ENCODE results near the gene SORCS2. TPM values are rescaled to one million over a fixed set of nuclear protein-coding genes. Genes with fewer than 3 reads are reported as not detected.

The SORCS2 gene
- total RNA-seq, 1 experiment from 2014 or later: not detected

DNA sequence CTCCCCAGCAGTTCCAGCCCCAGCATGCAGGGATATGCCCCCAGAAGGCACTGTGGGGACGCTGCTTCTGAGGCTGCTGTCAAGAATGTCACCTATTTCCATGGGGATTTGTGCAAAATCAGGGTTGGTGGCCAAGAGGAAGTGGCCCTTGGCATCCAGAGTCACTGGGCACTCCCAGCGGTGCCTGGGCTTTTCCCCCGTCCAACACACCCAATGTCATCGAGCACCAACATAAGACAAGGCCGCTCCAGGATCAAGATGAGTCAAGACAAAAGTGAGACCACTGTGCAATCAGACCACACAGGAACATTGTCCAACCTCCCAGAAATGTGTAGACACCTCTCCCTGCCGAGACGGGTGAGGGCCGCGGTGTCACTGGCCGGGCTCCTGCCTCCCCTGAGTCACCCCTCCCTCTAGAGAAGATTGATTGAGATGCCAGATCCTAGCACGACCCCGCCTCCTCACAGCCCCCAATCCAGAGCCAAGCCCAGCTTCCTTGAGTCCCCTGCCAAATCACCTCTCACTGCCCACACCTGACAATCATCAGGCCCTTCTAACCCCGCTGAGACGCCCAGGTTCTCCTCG is 553.1 kb downstream of the SORCS2 start:
- TF ChIP-seq, protein P1, sequence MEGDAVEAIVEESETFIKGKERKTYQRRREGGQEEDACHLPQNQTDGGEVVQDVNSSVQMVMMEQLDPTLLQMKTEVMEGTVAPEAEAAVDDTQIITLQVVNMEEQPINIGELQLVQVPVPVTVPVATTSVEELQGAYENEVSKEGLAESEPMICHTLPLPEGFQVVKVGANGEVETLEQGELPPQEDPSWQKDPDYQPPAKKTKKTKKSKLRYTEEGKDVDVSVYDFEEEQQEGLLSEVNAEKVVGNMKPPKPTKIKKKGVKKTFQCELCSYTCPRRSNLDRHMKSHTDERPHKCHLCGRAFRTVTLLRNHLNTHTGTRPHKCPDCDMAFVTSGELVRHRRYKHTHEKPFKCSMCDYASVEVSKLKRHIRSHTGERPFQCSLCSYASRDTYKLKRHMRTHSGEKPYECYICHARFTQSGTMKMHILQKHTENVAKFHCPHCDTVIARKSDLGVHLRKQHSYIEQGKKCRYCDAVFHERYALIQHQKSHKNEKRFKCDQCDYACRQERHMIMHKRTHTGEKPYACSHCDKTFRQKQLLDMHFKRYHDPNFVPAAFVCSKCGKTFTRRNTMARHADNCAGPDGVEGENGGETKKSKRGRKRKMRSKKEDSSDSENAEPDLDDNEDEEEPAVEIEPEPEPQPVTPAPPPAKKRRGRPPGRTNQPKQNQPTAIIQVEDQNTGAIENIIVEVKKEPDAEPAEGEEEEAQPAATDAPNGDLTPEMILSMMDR (IDR thresholded peaks at IDR 0.05; ENCODE audit: unreplicated experiment): no peak
- intact Hi-C loops (cut with micrococcal nuclease): no loop called here
- CTCF ChIA-PET: no interaction called here
- Mint-ChIP-seq H3K4me1 (ENCODE audit: insufficient read depth, unreplicated experiment) (peaks cover 21% of the 10 kb centered on the region), H3K9me3 (ENCODE audit: unreplicated experiment) (no peaks in the 10 kb centered on the region), H3K4me3 (ENCODE audit: unreplicated experiment) (no peak overlapping the region), H3K36me3 (ENCODE audit: insufficient read depth, unreplicated experiment) (no peaks in the 10 kb centered on the region), H3K27me3 (ENCODE audit: insufficient read depth, unreplicated experiment) (no peaks in the 10 kb centered on the region), H3K27ac (ENCODE audit: low read depth, unreplicated experiment) (no peak overlapping the region)
- POLR2A ChIA-PET: no interaction called here
- no TSS peak for BruUV-seq (replicated peaks)
- DNase-seq (ENCODE audit: unreplicated experiment): no peak

DNA sequence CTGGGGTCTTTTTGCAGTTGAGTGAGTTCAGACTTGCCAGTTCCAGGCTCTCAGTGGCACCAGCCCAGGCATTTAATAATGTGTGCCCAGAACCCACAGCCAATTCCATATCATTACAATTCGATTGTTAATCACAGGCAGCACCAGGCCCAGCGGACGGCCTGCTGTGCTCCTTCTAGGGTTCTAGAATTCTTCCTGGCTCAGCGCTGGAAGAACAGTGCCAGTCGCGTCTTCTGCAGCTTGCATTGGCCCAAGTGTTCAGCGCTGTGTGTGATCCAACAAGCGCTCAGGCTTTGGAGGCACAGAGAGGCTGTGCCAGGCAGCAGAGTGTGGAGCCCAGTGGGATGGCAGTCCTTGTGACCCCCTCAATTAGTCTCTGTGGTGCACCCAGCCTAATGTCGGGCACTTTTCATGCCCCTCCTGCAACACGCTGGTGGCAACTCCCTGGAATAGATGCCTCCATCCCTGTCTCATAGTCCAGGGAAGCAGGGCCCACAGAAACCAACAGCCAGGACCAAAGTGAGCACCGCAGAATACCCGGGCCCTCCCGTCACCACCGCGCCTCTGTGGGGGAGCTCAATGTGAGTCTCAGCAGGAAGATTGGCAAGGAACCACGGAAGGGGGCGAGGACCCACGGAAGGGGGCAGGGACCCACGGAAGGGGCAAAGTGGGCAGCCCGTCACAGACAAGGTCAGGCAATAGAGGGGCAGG is 554.2 kb downstream of the SORCS2 start:
- H3K27me3 Mint-ChIP-seq (ENCODE audit: insufficient read depth, unreplicated experiment): no peaks in the 10 kb centered on the region
- H3K27ac Mint-ChIP-seq (ENCODE audit: low read depth, unreplicated experiment): no peak overlapping the region
- H3K4me3 Mint-ChIP-seq (ENCODE audit: unreplicated experiment): no peak overlapping the region
- ChIA-PET CTCF (interaction anchor here (1.1 kb wide), 1 partner anchor 16 kb away, joined by 4 read pairs; no protein-coding TSS in a partner anchor), POLR2A (no interaction called here)
- no peaks in the 10 kb centered on the region for H3K36me3 Mint-ChIP-seq (ENCODE audit: insufficient read depth, unreplicated experiment)
- BruUV-seq (replicated peaks): no TSS peak
- no peaks in the 10 kb centered on the region for H3K9me3 Mint-ChIP-seq (ENCODE audit: unreplicated experiment)
- no peak for DNase-seq (ENCODE audit: unreplicated experiment)
- H3K4me1 Mint-ChIP-seq (ENCODE audit: insufficient read depth, unreplicated experiment): peaks cover 21% of the 10 kb centered on the region
- TF ChIP-seq, protein P1 (IDR thresholded peaks at IDR 0.05; ENCODE audit: unreplicated experiment): no peak
- intact Hi-C loops (cut with micrococcal nuclease): no loop called here

DNA sequence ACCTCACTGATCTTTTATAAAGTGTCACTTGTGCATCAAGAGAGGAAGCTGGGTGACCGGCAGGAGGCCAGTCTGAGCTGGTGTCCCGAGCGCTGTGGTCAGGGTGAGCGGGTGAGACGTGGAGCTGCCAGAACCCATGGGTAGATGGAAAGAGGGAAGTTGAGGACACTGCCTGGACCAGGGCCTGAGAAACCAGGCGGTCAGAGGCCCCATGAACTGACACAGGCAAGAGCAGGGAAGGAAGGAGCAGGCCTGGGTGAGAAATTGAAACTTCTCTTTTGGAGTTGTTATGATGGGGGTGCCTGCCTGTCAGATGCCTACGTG is 554.7 kb downstream of the SORCS2 start:
- Mint-ChIP-seq H3K9me3 (ENCODE audit: unreplicated experiment) (no peaks in the 10 kb centered on the region), H3K4me3 (ENCODE audit: unreplicated experiment) (no peak overlapping the region), H3K36me3 (ENCODE audit: insufficient read depth, unreplicated experiment) (no peaks in the 10 kb centered on the region), H3K27ac (ENCODE audit: low read depth, unreplicated experiment) (no peak overlapping the region), H3K27me3 (ENCODE audit: insufficient read depth, unreplicated experiment) (no peaks in the 10 kb centered on the region), H3K4me1 (ENCODE audit: insufficient read depth, unreplicated experiment) (peaks cover 21% of the 10 kb centered on the region)
- CTCF ChIA-PET: interaction anchor here (0.6 to 1.1 kb wide), 2 partner anchors 15 to 207 kb away, joined by 3 to 4 read pairs; no protein-coding TSS in a partner anchor
- intact Hi-C loops (cut with micrococcal nuclease): no loop called here
- TF ChIP-seq, protein P1 (IDR thresholded peaks at IDR 0.05; ENCODE audit: unreplicated experiment): no peak
- POLR2A ChIA-PET: no interaction called here
- no peak for DNase-seq (ENCODE audit: unreplicated experiment)
- no TSS peak for BruUV-seq (replicated peaks)

DNA sequence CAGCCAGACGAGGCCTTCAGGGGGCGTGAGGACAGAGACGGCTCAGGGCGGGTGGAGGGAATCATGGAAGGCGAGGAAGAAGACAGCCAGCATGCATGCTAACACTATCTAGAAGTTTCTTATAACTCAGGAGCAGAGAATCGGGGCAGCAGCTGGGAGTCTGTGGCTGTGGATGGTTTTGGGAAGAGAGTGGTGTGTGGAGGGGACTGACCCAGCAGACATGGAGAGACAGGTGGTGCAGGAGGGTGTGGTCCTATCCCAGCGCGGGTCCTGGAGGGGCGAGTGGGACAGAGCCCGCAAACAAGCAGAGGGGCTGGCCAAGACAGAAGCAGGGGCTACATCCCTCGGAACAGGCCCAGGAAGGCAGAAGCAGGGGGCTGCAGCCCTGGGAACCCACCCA is 555.2 kb downstream of the SORCS2 start:
- intact Hi-C loops (cut with micrococcal nuclease): no loop called here
- ChIA-PET POLR2A (no interaction called here), CTCF (interaction anchor here (0.6 to 1.1 kb wide), 2 partner anchors 15 to 207 kb away, joined by 3 to 4 read pairs; no protein-coding TSS in a partner anchor)
- H3K4me1 Mint-ChIP-seq (ENCODE audit: insufficient read depth, unreplicated experiment): peaks cover 21% of the 10 kb centered on the region
- H3K4me3 Mint-ChIP-seq (ENCODE audit: unreplicated experiment): no peak overlapping the region
- H3K36me3 Mint-ChIP-seq (ENCODE audit: insufficient read depth, unreplicated experiment): no peaks in the 10 kb centered on the region
- BruUV-seq (replicated peaks): no TSS peak
- TF ChIP-seq, protein P1 (IDR thresholded peaks at IDR 0.05; ENCODE audit: unreplicated experiment): no peak
- no peak for DNase-seq (ENCODE audit: unreplicated experiment)
- no peaks in the 10 kb centered on the region for H3K27me3 Mint-ChIP-seq (ENCODE audit: insufficient read depth, unreplicated experiment)
- H3K27ac Mint-ChIP-seq (ENCODE audit: low read depth, unreplicated experiment): no peak overlapping the region
- no peaks in the 10 kb centered on the region for H3K9me3 Mint-ChIP-seq (ENCODE audit: unreplicated experiment)

All from MCF 10A (cell line).